Transverse colon (tissue), 4 donors: ENCODE measurements around the gene CENPM. TPM values are rescaled to one million over a fixed set of nuclear protein-coding genes. Genes with fewer than 3 reads are reported as not detected.

Source experiments
- DNase-seq: peaks from one replicate; pipeline ENCODE4 v3.0.0-alpha.2; 2019
- H3K27ac ChIP-seq, 4 donors: fragments of 200-600 bp; sonication (generic); 2 replicates each; pipeline ENCODE4 v1.5.1; 2016 to 2018; ENCODE audit warnings: inconsistent platforms in 4 of 4
- H3K27me3 ChIP-seq: fragments of 200-600 bp; sonication (generic); 2 replicates; pipeline ENCODE4 v1.5.1; 2017; ENCODE audit warnings: inconsistent platforms
- H3K36me3 ChIP-seq, 4 donors: fragments of 200-600 bp; sonication (generic); 2 replicates each; pipeline ENCODE4 v1.5.1; 2017 to 2019; ENCODE audit warnings: inconsistent platforms in 4 of 4
- H3K4me1 ChIP-seq, 4 donors: fragments of 200-600 bp; sonication (generic); 2 replicates each; pipeline ENCODE4 v1.5.1; 2017 to 2020; ENCODE audit warnings: inconsistent platforms in 4 of 4
- H3K4me3 ChIP-seq, 4 donors: fragments of 200-600 bp; sonication (generic); 1 replicate in 1 of 4; 2 replicates in 3 of 4; pipeline versions ENCODE4 v1.5.1 to v1.6.1; 2017 to 2019; ENCODE audit warnings: inconsistent platforms in 4 of 4
- H3K9me3 ChIP-seq, 2 donors: fragments of 200-600 bp; sonication (generic); 2 replicates each; pipeline ENCODE4 v1.5.1; 2017 to 2019; ENCODE audit warnings: inconsistent platforms in 2 of 2
- CTCF ChIP-seq, 5 experiments: fragments of 200-600 bp in 3 of 5; fragments of 450-650 bp in 2 of 5; sonication (generic) in 3 of 5; IDR thresholded peaks; 1 replicate in 2 of 5; 2 replicates in 3 of 5; pipeline ENCODE4 v1.5.1; 2016 to 2017; ENCODE audit warnings: antibody characterized with exemption in 5 of 5, inconsistent platforms in 3 of 5, mild to moderate bottlenecking in 2 of 5, moderate library complexity in 1 of 5
- EP300 ChIP-seq: sonication (generic); formaldehyde crosslinking; IDR thresholded peaks from one replicate; pipeline ENCODE4 v1.6.1; 2017; ENCODE audit warnings: antibody characterized with exemption, low read depth
- POLR2A ChIP-seq: fragments of 450-650 bp; IDR thresholded peaks from one replicate; pipeline ENCODE4 v1.6.1; 2016; ENCODE audit warnings: antibody characterized with exemption, mild to moderate bottlenecking, moderate library complexity
- POLR2AphosphoS5 ChIP-seq, 3 donors: sonication (generic); formaldehyde crosslinking; IDR thresholded peaks; one replicate each; pipeline ENCODE4 v1.6.1; 2016; ENCODE audit warnings: antibody characterized with exemption in 3 of 3
- WGBS, 2 donors: methylation state at CpG; one replicate each; pipeline ENCODE4 v1.1.5; 2018; ENCODE audit warnings: low coverage in 1 of 2; 5-methylcytosine and 5-hydroxymethylcytosine counted together
- in situ Hi-C, 4 donors: fragments of 200-750 bp; cut with MboI; loops; one replicate each; pipeline versions ENCODE4 v1.15.0 to v1.15.1; 2017; ENCODE audit warnings: low sequenced_read_pairs in 3 of 4, low pct_ligation_motif_present in 1 of 4, low pct_unique_long_range_greater_than_20kb in 1 of 4
- intact Hi-C: fragments of 100-400 bp; cut with DNase I; formaldehyde crosslinking; loops from one replicate; pipeline ENCODE4 v1.15.1; 2023; ENCODE audit warnings: low total_unique reads
- total RNA-seq, 4 donors: library from RNA; depleted of rRNA; stranded (reverse); fragments of >200 nt; gene quantifications; one replicate each; pipeline ENCODE4 v1.1.0, GENCODE V29; 2016

The CENPM gene
- total RNA-seq, 4 donors from 2014 or later = 6.0 to 22.9 (median 11.0) TPM; not detected in 1

GRCh38 chr22:41975299-41976069, 28.5 kb upstream of the CENPM start:
- WGBS, 2 donors = 51 to 55% methylated on average over 4 to 12 of the region's 12 CpGs
- H3K9me3 ChIP-seq = no peaks in the 10 kb centered on the region
- H3K27me3 ChIP-seq = peaks cover 67% of the 10 kb centered on the region
- no peak overlapping the region for H3K27ac ChIP-seq
- H3K4me1 ChIP-seq = peaks cover 4 to 11% (median 11%) of the 10 kb centered on the region in 4 donors
- in situ Hi-C loops (no loop called here), intact Hi-C loops (no loop called here)
- TF ChIP-seq EP300 (no peak), CTCF (IDR thresholded peaks at IDR 0.05) (no peak), POLR2AphosphoS5 (IDR thresholded peaks at IDR 0.05) (no peak), POLR2A (no peak)
- no peak for DNase-seq
- H3K36me3 ChIP-seq = no peaks in the 10 kb centered on the region
- H3K4me3 ChIP-seq = no peak overlapping the region

GRCh38 chr22:41974691-41975290, 27.8 kb upstream of the CENPM start:
- Histone ChIP-seq H3K27ac (no peak overlapping the region), H3K4me1 (peaks cover 4 to 11% (median 11%) of the 10 kb centered on the region in 4 donors), H3K9me3 (no peaks in the 10 kb centered on the region), H3K36me3 (no peaks in the 10 kb centered on the region), H3K27me3 (peaks cover 67% of the 10 kb centered on the region), H3K4me3 (no peak overlapping the region)
- WGBS, 2 donors = 46 to 58% methylated on average over 10 of the region's 10 CpGs
- no peak for DNase-seq
- no peak for TF ChIP-seq CTCF (IDR thresholded peaks at IDR 0.05)
- TF ChIP-seq POLR2A = no peak
- no peak for TF ChIP-seq EP300
- TF ChIP-seq POLR2AphosphoS5 (IDR thresholded peaks at IDR 0.05) = no peak
- intact Hi-C loops = no loop called here
- in situ Hi-C loops = loop anchor here (25.0 kb wide), 1 partner anchor 463 kb away; the partner anchor contains the start of gene NFAM1 (in 4 of the 4)

GRCh38 chr22:41971431-41971830, 24.5 kb upstream of the CENPM start:
- H3K27me3 ChIP-seq = peaks cover 53% of the 10 kb centered on the region
- in situ Hi-C loops = loop anchor here (25.0 kb wide), 1 partner anchor 466 kb away; the partner anchor contains the start of gene NFAM1 (in 4 of the 4)
- H3K27ac ChIP-seq = no peak overlapping the region

More at GRCh38 chr22:41971431-41971830, 24.5 kb upstream of the CENPM start:
- Histone ChIP-seq H3K4me3 (no peak overlapping the region), H3K4me1 (peaks cover 0 to 4% (median 4%) of the 10 kb centered on the region in 4 donors), H3K9me3 (no peaks in the 10 kb centered on the region), H3K36me3 (no peaks in the 10 kb centered on the region)
- intact Hi-C loops = no loop called here
- no peak for DNase-seq
- WGBS, 2 donors = 0 to 79% methylated on average over 1 to 9 of the region's 11 CpGs
- no peak for TF ChIP-seq POLR2A
- TF ChIP-seq CTCF (IDR thresholded peaks at IDR 0.05) = no peak
- no peak for TF ChIP-seq POLR2AphosphoS5 (IDR thresholded peaks at IDR 0.05)
- no peak for TF ChIP-seq EP300
